Measurements from ENCODE around the gene HAPLN2. TPM values are rescaled to one million over a fixed set of nuclear protein-coding genes. Genes with fewer than 3 reads are reported as not detected.
A peak's percentile ranks its signal among the peaks of the same experiment; 100 is the strongest.

Gene HAPLN2
- total and polyA plus RNA-seq, 12 donors = 0.24 to 6.3 (median 0.81) TPM; not detected in 1

DNA sequence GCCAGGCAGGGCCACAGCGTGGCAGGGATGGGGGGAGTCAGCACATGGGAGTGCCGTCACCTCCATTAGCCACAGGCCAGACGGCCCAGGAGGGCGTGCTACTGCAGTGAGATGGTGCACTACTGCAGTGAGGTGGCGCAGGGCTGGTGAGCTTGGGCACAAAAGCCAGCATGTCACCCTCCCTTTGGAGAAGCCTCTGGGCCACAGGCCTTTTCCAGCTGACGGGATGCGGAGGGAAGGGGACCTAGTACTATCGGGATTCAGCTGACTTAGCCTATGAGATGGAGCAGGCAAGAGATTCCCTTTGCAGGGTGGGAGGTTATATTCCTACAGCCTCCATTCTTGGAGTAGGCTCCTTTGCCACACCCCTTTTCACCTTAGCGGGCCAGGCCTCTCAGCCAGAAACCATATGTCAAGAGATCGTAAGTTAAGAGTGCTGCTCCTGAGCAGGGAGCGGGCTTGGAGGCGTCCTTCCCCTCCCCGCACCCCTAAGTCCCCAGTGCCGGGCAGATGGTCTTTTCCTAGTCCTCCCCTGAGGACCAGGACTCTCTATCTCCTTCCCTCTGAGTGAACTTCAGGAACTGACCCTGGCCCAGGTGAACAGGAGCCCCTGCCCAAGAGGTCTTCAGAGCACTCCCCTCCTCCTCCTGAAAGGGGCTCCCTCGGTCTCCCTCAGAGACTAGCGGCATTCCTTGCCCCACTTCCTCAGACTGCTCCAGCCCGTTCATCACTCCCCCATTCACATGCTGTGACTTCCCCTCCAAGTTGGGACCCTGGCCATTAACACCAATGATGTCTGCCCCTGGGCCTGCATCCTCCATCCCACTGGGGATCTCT is 49.8 kb downstream of the HAPLN2 start:
- no peaks in the 10 kb centered on the region for H3K9me3 ChIP-seq
- H3K36me3 ChIP-seq = peaks cover 0 to 42% (median 21%) of the 10 kb centered on the region in 9 donors
- TF ChIP-seq, protein P1, sequence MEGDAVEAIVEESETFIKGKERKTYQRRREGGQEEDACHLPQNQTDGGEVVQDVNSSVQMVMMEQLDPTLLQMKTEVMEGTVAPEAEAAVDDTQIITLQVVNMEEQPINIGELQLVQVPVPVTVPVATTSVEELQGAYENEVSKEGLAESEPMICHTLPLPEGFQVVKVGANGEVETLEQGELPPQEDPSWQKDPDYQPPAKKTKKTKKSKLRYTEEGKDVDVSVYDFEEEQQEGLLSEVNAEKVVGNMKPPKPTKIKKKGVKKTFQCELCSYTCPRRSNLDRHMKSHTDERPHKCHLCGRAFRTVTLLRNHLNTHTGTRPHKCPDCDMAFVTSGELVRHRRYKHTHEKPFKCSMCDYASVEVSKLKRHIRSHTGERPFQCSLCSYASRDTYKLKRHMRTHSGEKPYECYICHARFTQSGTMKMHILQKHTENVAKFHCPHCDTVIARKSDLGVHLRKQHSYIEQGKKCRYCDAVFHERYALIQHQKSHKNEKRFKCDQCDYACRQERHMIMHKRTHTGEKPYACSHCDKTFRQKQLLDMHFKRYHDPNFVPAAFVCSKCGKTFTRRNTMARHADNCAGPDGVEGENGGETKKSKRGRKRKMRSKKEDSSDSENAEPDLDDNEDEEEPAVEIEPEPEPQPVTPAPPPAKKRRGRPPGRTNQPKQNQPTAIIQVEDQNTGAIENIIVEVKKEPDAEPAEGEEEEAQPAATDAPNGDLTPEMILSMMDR (IDR thresholded peaks at IDR 0.05) = no peak
- peaks cover 67 to 100% (median 90%) of the 10 kb centered on the region in 9 donors for H3K4me1 ChIP-seq
- ATAC-seq (no peak), DNase-seq (no peak)
- H3K27me3 ChIP-seq = no peaks in the 10 kb centered on the region
- intact Hi-C loops (cut with DNase I) = loop anchor here in 1 of 10 donors (10.0 kb wide), 1 partner anchor 226 kb away; the partner anchor contains the start of gene PEAR1
- H3K4me3 ChIP-seq = no peak overlapping the region
- H3K27ac ChIP-seq = peak overlapping the region; percentile 88 to 99 (median 96)
- 64 to 65% methylated on average over 17 of the region's 17 CpGs for WGBS, 2 donors

DNA sequence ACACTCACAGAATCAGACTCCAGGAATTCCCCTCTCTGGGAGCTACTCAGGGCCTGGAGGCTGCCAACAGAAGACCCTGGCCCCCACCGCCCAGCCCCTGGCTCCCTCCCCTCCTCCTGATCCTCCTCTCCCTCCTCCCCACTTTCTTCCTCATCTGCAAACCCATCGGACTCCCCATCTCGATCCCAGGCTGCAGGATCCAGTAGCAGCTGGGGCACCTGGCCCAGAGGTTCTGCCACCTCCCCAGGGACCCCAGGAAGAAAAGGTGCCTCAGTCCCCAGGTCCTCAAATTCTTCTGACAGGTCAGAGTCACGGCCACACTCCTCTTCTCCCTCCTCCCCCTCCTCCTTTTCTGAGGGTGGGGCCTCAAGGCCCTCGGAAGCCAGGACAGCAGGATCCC is 50.6 kb downstream of the HAPLN2 start:
- ATAC-seq (no peak), DNase-seq (no peak)
- Histone ChIP-seq H3K27ac (peak overlapping the region; percentile 88 to 99 (median 96)), H3K36me3 (peaks cover 0 to 50% (median 24%) of the 10 kb centered on the region in 9 donors), H3K4me1 (peaks cover 65 to 100% (median 90%) of the 10 kb centered on the region in 9 donors), H3K9me3 (no peaks in the 10 kb centered on the region), H3K27me3 (no peaks in the 10 kb centered on the region), H3K4me3 (no peak overlapping the region)
- intact Hi-C loops (cut with DNase I) = loop anchor here in 1 of 10 donors (10.0 kb wide), 1 partner anchor 225 kb away; the partner anchor contains the start of gene PEAR1
- 56 to 66% methylated on average over 5 of the region's 5 CpGs for WGBS, 2 donors
- TF ChIP-seq, protein P1 (IDR thresholded peaks at IDR 0.05) = no peak

DNA sequence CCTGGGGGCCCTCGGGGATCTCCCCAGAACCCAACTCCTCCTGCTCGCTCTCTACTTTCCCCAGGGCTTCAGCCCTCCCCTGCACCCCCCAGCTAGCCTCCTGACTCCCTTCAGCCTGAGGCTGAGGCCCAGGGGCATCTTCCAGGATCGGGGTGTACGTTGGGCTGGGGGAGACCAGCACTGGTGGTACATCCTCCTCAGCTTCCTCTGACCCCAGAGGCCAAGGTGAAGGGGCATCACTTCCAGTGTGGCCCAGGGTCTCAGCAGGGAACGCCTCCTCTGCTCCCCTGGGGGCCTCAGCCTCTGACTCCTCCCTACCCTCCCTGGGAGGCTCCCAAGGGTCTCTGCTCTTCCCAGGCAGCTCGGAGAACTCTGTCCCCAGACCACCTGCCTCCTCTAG is 51.1 kb downstream of the HAPLN2 start:
- TF ChIP-seq, protein P1 (IDR thresholded peaks at IDR 0.05) = no peak
- DNase-seq (no peak), ATAC-seq (no peak)
- Histone ChIP-seq H3K9me3 (no peaks in the 10 kb centered on the region), H3K36me3 (peaks cover 0 to 55% (median 27%) of the 10 kb centered on the region in 9 donors), H3K4me3 (no peak overlapping the region), H3K27ac (peak overlapping the region; percentile 29 to 99 (median 96)), H3K27me3 (peaks cover 0 to 3% (median 0%) of the 10 kb centered on the region in 7 donors), H3K4me1 (peaks cover 62 to 100% (median 92%) of the 10 kb centered on the region in 9 donors)
- intact Hi-C loops (cut with DNase I) = no loop called here
- WGBS, 2 donors = 66 to 70% methylated on average over 6 of the region's 6 CpGs

DNA sequence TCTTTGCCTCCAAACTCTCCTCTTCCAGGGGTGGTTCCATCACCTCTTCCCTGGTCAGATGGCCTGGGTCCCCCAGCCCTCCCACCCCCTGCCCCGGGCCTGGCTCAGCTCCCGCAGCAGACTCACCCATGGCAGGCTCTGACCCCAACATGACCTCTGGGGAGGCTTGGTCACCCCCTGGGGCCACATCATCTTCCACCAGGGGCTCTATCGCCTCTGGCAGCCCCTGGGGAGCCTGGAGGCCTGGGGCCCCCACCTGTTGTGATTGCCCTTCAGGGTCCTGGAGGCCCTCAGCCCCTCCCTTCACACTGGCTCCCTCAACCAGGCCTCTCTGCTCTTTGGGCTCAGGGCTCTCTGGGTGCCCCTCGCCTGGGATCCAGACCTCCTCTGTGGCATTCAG is 51.6 kb downstream of the HAPLN2 start:
- no peak for ATAC-seq
- WGBS, 2 donors = 60 to 67% methylated on average over 4 of the region's 4 CpGs
- Histone ChIP-seq H3K9me3 (no peaks in the 10 kb centered on the region), H3K27me3 (peaks cover 0 to 7% (median 0%) of the 10 kb centered on the region in 7 donors), H3K4me3 (no peak overlapping the region), H3K36me3 (peaks cover 0 to 56% (median 27%) of the 10 kb centered on the region in 9 donors), H3K27ac (peak overlapping the region; percentile 29 to 99 (median 96)), H3K4me1 (peaks cover 58 to 99% (median 89%) of the 10 kb centered on the region in 9 donors)
- intact Hi-C loops (cut with DNase I) = no loop called here
- TF ChIP-seq, protein P1 (IDR thresholded peaks at IDR 0.05) = no peak
- no peak for DNase-seq

All from heart right ventricle (tissue), 16 donors.